ENCODE data around the gene SEPTIN7. TPM values are rescaled to one million over a fixed set of nuclear protein-coding genes. Genes with fewer than 3 reads are reported as not detected.
"Not testable (repeated sequence)": the region's sequence is repeated elsewhere in the genome, so short reads cannot be mapped to it uniquely, and the experiment has no call there.

SEPTIN7 gene
- total and polyA plus RNA-seq, 2 donors (not counting 1 experiment from before 2014, with no cell fraction given): 181 to 576 TPM

DNA sequence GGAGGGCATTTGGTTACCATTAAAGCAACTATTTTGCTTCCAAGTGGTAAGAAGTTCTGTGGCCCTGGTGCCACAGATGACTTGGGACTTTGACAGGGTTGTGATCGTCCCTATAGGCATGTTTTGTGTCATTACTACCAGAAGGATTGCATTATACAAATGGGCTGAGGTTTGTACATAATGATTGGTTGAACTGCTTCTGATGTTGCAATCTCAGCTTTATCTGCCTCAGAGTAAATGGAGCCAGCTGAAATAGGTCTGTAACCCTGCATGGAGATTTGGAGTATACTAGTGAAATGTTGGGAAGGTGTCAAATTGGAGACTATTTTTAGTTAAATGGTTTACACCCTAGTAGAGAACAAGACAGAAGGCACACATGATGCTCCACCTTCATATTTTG is 46.1 kb upstream of the SEPTIN7 start:
- peak in 1 of 2 donors; percentile 59 for DNase-seq (ENCODE audit: low read depth in 2 of 2)

DNA sequence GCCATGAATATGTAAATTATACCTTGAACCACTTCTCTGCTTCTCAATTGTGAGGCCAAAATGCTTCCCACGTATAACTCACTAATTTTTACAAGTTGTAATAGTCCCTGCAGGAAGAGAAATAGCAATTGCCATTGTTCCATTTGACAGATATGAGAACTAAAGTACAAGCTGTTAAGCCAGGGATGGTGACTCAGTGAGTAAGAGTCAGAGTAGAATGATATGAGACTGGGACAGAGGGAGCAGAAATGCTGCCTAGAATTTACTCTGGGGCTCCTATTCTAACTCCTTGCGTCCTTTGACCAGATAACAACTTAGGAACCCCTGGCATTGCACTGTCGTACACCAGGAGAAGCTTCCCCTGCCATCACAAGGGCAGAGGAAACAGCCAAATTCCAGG is 45.1 kb upstream of the SEPTIN7 start:
- Histone ChIP-seq H4K20me1 (ENCODE audit: control insufficient read depth, extremely low read depth, insufficient read depth, low read length) (no peaks in the 10 kb centered on the region), H3K4me2 (ENCODE audit: extremely low read depth, insufficient read depth, low read length) (no peak overlapping the region), H3K27me3 (ENCODE audit: control insufficient read depth, insufficient read depth, low read length) (no peaks in the 10 kb centered on the region), H3K4me3 (replicated peaks in 1 of 4; ENCODE audit: control extremely low read depth in 1 of 4, insufficient read depth in 1 of 4, low read depth in 3 of 4, low read length in 4 of 4) (no peak overlapping the region), H3K36me3 (ENCODE audit: control insufficient read depth, insufficient read depth, low read length) (no peaks in the 10 kb centered on the region), H3K27ac (ENCODE audit: insufficient read depth, low read length) (no peak overlapping the region), H3K79me2 (ENCODE audit: control insufficient read depth, insufficient read depth, low read length) (no peaks in the 10 kb centered on the region), H3K9ac (ENCODE audit: insufficient read depth, low read length) (no peak overlapping the region), H3K4me1 (ENCODE audit: control insufficient read depth, extremely low read depth, insufficient read depth, low read length) (peaks cover 2% of the 10 kb centered on the region), H3K9me3 (ENCODE audit: control insufficient read depth, insufficient read depth, low read depth, low read length) (no peaks in the 10 kb centered on the region), H2AFZ (ENCODE audit: low read length) (no peak overlapping the region)
- TF ChIP-seq, protein P1, sequence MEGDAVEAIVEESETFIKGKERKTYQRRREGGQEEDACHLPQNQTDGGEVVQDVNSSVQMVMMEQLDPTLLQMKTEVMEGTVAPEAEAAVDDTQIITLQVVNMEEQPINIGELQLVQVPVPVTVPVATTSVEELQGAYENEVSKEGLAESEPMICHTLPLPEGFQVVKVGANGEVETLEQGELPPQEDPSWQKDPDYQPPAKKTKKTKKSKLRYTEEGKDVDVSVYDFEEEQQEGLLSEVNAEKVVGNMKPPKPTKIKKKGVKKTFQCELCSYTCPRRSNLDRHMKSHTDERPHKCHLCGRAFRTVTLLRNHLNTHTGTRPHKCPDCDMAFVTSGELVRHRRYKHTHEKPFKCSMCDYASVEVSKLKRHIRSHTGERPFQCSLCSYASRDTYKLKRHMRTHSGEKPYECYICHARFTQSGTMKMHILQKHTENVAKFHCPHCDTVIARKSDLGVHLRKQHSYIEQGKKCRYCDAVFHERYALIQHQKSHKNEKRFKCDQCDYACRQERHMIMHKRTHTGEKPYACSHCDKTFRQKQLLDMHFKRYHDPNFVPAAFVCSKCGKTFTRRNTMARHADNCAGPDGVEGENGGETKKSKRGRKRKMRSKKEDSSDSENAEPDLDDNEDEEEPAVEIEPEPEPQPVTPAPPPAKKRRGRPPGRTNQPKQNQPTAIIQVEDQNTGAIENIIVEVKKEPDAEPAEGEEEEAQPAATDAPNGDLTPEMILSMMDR (conservative IDR thresholded peaks at IDR 0.05 in 1 of 2, IDR thresholded peaks at IDR 0.05 in 1 of 2; ENCODE audit: low read depth in 1 of 2, low read length in 2 of 2): no peak
- TF ChIP-seq EZH2 (IDR thresholded peaks at IDR 0.05; ENCODE audit: low read length, missing control alignments): no peak
- no peak for DNase-seq (ENCODE audit: low read depth in 2 of 2)

More for the DNA sequence above, 46.1 kb upstream of the SEPTIN7 start:
- no peaks in the 10 kb centered on the region for H3K27me3 ChIP-seq (ENCODE audit: control insufficient read depth, insufficient read depth, low read length)
- no peak overlapping the region for H3K4me2 ChIP-seq (ENCODE audit: extremely low read depth, insufficient read depth, low read length)
- H3K36me3 ChIP-seq (ENCODE audit: control insufficient read depth, insufficient read depth, low read length): no peaks in the 10 kb centered on the region
- H3K4me1 ChIP-seq (ENCODE audit: control insufficient read depth, extremely low read depth, insufficient read depth, low read length): no peaks in the 10 kb centered on the region
- H3K27ac ChIP-seq (ENCODE audit: insufficient read depth, low read length): no peak overlapping the region
- H2AFZ ChIP-seq (ENCODE audit: low read length): no peak overlapping the region
- TF ChIP-seq, protein P1 (conservative IDR thresholded peaks at IDR 0.05 in 1 of 2, IDR thresholded peaks at IDR 0.05 in 1 of 2; ENCODE audit: low read depth in 1 of 2, low read length in 2 of 2): no peak
- TF ChIP-seq EZH2 (IDR thresholded peaks at IDR 0.05; ENCODE audit: low read length, missing control alignments): no peak
- H3K9me3 ChIP-seq (ENCODE audit: control insufficient read depth, insufficient read depth, low read depth, low read length): no peaks in the 10 kb centered on the region
- no peaks in the 10 kb centered on the region for H4K20me1 ChIP-seq (ENCODE audit: control insufficient read depth, extremely low read depth, insufficient read depth, low read length)
- H3K4me3 ChIP-seq (replicated peaks in 1 of 4; ENCODE audit: control extremely low read depth in 1 of 4, insufficient read depth in 1 of 4, low read depth in 3 of 4, low read length in 4 of 4): no peak overlapping the region
- no peaks in the 10 kb centered on the region for H3K79me2 ChIP-seq (ENCODE audit: control insufficient read depth, insufficient read depth, low read length)
- no peak overlapping the region for H3K9ac ChIP-seq (ENCODE audit: insufficient read depth, low read length)

DNA sequence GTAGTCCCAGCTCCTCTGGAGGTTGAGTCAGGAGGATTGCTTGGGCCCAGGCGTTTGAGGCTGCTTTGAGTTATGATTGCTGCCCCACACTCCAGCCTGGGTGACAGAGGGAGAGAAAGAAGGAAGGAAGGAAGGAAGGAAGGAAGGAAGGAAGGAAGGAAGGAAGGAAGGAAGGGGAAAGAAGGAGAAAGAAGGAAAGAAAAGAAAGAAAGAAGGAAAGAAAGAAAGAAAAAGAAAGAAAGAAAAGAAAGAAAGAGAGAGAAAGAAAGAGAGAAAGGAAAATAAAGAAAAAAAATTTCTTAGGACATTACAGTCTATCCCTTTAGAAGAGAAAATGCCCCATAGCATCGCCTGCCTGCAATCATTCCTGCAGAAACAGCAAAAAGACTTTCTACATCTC is 44.4 kb upstream of the SEPTIN7 start:
- H3K36me3 ChIP-seq (ENCODE audit: control insufficient read depth, insufficient read depth, low read length); H2AFZ ChIP-seq (ENCODE audit: low read length); H3K27ac ChIP-seq (ENCODE audit: insufficient read depth, low read length); DNase-seq (ENCODE audit: low read depth in 2 of 2); H3K4me3 ChIP-seq (replicated peaks in 1 of 4; ENCODE audit: control extremely low read depth in 1 of 4, insufficient read depth in 1 of 4, low read depth in 3 of 4, low read length in 4 of 4); H3K4me2 ChIP-seq (ENCODE audit: extremely low read depth, insufficient read depth, low read length); H3K79me2 ChIP-seq (ENCODE audit: control insufficient read depth, insufficient read depth, low read length); H3K9ac ChIP-seq (ENCODE audit: insufficient read depth, low read length); H4K20me1 ChIP-seq (ENCODE audit: control insufficient read depth, extremely low read depth, insufficient read depth, low read length); H3K4me1 ChIP-seq (ENCODE audit: control insufficient read depth, extremely low read depth, insufficient read depth, low read length); H3K9me3 ChIP-seq (ENCODE audit: control insufficient read depth, insufficient read depth, low read depth, low read length); H3K27me3 ChIP-seq (ENCODE audit: control insufficient read depth, insufficient read depth, low read length): not testable (repeated sequence)

Data from fibroblast of lung (primary cell).